Measurements from ENCODE around the gene MZT2B. TPM values are rescaled to one million over a fixed set of nuclear protein-coding genes. Genes with fewer than 3 reads are reported as not detected.
A peak's percentile ranks its signal among the peaks of the same experiment; 100 is the strongest.
"Not testable (repeated sequence)": the region's sequence is repeated elsewhere in the genome, so short reads cannot be mapped to it uniquely, and the experiment has no call there.

MZT2B gene, protein sequence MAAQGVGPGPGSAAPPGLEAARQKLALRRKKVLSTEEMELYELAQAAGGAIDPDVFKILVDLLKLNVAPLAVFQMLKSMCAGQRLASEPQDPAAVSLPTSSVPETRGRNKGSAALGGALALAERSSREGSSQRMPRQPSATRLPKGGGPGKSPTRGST
- total RNA-seq (2014; rRNA removed; shearing (Covaris generic)): 63.2 and 99.3 TPM in 2 replicates

DNA sequence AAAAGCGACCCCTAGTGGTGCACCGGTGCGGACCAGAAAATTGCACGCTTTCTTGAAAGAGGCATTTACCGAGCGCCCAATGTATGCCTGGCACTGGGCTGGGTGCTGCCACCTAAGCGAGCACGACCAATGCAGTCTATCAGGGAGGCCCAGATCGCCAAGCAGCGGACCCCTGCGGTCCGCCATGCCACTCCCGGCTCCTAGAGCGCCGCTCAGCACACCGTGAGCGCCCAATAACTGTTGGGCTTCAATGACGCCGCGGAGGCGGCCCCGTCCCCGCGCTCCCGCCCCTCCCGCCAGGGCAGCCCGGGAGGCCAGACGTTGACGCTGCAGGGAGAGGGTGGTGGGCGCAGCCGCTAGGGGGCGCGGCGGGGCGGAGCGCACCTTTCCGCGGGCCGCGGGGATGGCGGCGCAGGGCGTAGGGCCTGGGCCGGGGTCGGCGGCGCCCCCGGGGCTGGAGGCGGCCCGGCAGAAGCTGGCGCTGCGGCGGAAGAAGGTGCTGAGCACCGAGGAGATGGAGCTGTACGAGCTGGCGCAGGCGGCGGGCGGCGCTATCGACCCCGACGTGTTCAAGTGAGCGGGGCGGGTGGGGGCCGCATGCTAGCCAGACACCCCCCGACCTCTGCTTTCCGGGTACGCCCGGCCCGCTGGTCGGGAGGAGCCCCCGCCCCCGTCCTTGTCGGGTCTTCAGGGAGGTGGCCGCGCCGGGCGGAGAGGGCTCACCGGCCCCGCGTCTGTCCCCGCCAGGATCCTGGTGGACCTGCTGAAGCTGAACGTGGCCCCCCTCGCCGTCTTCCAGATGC, at the start of gene MZT2B:
Gene MZT2B, plus strand, starts transcription at position 383 of the 803 bp plus-strand sequence. Its CDS starts 21 bp downstream, at position 404.
- H3K36me3 ChIP-seq; H3K27me3 ChIP-seq; H3K4me1 ChIP-seq; H3K9me3 ChIP-seq (replicated peaks): not testable (repeated sequence)
- DNase-seq: peak; percentile 86 to 88
- Histone ChIP-seq H3K4me3 (peak within 1 kb of the TSS; percentile 100), H3K27ac (peak within 1 kb of the TSS; percentile 70)

DNA sequence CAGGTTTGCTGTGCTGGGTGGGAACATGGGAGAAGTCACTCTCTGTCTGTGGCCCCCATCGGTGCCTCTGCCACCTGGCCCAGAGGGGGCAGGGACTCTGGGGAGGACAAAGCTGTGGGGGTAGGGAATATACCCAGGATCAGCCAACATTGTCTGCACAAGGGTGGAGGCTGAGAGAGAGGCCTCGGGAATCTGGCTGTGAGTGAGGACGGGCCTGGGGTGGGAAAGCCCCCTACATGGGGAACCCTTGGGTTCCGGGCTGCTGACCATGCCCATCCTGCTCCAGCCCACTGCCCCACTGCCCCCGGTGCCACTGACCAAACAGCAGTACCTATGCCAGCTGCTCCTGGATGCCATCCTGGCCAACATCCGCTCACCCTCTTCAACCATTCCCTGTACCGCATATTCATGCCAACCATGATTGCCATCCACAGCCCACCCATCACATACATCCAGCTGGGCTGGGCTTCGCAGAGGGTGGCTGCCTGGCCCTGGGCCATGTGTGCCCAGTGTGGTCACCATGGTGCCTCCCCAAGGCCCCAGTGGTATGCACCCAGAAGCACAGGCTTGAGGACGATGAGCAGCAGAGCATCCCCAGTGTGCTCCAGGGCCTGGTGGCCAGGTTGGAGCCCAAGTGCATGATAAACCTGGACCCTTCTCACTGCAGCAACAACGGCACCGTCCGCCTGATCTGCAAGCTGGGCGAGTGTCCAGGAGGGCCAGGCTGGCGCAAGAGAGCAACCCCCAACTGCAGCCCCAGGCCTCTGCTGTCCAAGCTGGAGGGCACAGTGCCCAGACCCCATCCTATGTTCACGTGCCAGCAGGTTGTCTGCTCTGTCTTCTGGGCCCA, 46.1 kb upstream of the MZT2B start:
- no peaks in the 10 kb centered on the region for H3K27me3 ChIP-seq
- H3K4me1 ChIP-seq: no peaks in the 10 kb centered on the region
- H3K4me3 ChIP-seq: no peak overlapping the region
- no peak overlapping the region for H3K27ac ChIP-seq
- no peaks in the 10 kb centered on the region for H3K9me3 ChIP-seq (replicated peaks)
- no peak for DNase-seq
- H3K36me3 ChIP-seq: no peaks in the 10 kb centered on the region

DNA sequence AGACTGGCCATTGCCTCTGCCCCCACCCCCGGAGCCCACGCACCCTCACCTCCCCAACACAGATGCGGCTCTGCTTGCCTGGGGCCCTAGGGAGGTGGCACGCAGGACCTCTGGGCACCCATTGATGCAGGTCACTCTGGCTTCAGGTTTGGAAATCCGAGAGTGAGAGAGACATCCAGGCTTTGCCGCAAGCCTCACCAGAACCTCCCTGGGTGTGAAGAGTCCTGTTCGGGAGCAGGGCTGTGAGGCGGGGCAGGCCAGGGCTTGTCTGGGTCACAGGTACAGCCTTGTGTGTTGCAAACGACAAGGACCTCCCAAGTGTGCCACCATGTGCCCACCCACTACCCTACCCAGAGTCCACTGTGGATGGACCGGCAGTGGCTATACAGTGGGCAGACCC, 45.5 kb upstream of the MZT2B start:
- not testable (repeated sequence) for H3K27ac ChIP-seq; H3K4me3 ChIP-seq; DNase-seq; H3K4me1 ChIP-seq; H3K9me3 ChIP-seq (replicated peaks); H3K27me3 ChIP-seq; H3K36me3 ChIP-seq

DNA sequence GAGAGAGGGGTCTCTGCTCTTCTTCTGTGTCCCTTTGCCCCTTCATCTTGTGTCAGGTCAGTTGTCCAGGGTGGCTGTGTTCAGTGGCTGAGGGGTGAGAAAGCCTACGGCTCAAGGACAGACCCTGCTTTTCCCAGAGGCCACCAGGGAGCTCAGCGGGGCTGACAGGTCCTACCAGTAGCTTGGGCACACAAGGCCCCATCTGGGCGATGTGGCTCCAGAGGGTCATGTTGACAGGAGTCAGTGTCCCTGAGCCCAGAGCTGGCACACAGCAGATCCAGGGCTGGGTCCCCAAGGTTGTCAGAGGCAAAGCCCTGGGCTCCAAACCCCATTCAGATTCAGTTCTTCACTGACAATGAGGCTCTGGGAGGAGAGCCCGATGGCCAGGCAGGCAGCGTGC, 44.9 kb upstream of the MZT2B start:
- not testable (repeated sequence) for H3K36me3 ChIP-seq; H3K9me3 ChIP-seq (replicated peaks); H3K4me3 ChIP-seq; H3K27me3 ChIP-seq; DNase-seq; H3K4me1 ChIP-seq; H3K27ac ChIP-seq

DNA sequence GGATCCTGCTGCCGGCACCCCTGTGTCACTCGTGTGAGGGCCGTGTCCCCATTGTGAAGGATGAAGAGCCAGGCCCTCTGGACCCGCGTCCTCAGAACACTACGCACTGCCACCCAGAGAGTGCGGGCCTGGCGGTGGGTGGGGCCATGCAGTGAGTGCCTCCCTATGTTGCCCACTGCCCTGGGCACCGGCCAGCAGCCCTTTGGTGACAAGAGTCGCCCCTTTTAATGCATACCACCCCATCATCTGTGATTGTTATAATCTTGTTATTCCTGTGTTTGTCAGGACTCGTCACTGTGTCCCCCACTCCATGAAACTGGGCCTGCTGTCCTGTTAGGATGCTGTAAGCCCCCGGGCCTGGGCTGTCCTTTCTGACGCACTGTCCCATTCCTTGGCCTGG, 43.7 kb upstream of the MZT2B start:
- DNase-seq: not testable (repeated sequence)

DNA sequence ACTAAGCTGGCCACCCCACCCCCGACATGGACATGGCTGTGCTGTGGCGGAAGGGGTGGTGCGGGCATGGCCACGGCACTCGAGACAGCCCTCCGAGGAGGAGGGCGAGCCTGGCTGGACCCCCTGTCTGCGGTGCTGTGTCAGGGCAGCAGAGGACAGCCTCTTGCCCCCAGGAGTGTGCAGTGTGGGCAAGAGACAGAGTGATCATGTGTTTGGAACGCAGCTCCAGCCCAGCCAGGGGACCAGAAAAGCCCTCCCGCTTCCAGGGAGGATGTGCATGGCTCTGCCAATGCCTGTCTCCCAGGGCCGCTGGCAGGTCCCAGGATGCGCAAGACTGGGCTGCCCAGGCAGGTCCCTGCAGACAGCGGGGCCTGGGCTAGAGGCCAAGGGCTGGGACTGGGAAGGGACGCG, 43.2 kb upstream of the MZT2B start:
- H3K27me3 ChIP-seq; H3K4me3 ChIP-seq; DNase-seq; H3K9me3 ChIP-seq (replicated peaks); H3K4me1 ChIP-seq; H3K36me3 ChIP-seq; H3K27ac ChIP-seq: not testable (repeated sequence)

More for the DNA sequence above, 43.7 kb upstream of the MZT2B start:
- H3K9me3 ChIP-seq (replicated peaks); H3K27me3 ChIP-seq; H3K4me3 ChIP-seq; H3K27ac ChIP-seq; H3K36me3 ChIP-seq; H3K4me1 ChIP-seq: not testable (repeated sequence)

DNA sequence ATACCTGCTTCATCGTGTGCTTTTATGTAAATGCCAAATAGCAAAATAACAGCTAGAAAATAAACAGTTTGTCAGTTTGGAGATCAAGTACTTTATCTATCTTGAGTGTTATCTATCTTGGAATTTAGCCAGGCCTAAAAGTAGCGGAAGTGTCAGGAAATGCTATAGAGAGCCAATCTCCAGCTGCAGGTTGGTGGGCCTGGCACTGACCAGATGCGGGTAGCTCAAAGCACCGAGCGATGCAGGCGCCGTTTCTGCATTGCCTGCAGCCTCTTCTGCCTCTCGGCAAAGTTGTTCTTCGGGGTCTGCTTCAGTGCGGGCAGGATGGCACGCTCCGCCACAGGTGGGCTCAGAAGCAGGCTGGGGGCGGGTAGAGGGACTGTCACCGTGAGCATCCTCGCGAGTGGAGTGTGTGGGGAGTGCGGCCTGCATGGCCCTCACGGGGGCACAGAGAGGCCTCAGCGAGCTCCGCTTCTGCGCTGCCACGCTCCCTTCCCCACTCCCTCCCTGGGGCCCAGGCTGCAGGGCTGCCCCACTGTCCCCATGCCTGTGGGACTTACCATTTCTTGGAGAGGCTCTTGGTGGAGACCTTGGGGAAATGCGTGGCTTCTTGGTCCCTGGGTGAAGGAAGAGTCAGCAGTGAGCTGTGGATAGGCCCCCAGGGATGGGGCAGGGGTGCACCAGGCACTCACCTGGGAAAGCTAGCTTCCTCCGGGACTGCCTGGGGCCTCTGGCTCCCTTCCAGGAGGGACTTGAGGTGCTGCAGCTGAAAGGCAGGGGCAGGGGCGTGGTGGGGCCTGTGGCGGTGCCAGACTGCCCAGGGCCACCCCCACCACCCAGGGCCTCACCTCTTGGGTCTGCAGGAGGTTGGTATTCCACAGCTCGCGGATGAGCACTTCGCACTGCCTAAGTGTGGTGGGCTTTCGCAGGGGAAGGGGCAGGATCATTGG, 42.5 kb upstream of the MZT2B start:
- H3K4me1 ChIP-seq; H3K27ac ChIP-seq; H3K27me3 ChIP-seq; DNase-seq; H3K4me3 ChIP-seq; H3K36me3 ChIP-seq; H3K9me3 ChIP-seq (replicated peaks): not testable (repeated sequence)

DNA sequence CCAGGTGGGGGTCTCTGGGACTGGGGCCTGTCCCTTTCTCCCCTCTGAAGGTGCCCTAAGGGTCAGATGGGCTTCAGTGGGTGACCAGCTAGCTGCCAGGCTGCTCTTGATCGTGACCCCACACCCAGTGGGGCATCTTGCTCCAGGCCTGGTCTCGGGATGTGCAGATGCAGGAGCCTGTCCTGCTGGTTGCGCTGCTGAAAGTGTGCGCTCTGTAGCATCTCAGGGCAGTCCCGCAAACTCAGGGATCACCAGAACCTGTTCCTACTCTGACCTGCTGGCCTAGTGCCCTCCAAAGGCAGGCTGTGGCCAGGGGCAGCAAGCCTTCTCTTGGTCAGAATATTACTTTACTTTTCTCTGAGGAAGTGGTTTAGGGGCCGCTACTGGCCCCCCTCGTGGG, 41.5 kb upstream of the MZT2B start:
- DNase-seq; H3K4me3 ChIP-seq; H3K9me3 ChIP-seq (replicated peaks); H3K27me3 ChIP-seq; H3K27ac ChIP-seq; H3K4me1 ChIP-seq; H3K36me3 ChIP-seq: not testable (repeated sequence)

DNA sequence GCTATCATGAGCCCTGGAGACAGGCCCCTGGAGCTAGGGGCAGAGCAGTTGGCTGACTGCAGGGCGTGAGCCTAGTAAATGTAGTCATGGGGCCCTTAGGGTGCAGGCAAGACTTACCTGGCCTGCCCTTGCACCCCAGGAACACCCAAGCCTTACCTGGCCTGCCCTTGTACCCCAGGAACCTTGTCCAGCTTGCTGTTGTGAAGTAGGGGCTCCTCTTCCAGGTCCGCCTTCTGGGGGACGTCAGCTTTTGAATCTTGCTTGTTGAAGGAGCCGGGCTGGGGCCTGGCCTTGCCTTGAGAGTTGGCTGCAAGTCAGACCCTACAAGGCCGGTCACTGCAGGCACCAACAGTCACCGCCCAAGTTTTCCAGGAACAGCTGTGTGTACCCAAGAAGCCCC, 41.1 kb upstream of the MZT2B start:
- H3K27me3 ChIP-seq; H3K36me3 ChIP-seq; DNase-seq; H3K4me3 ChIP-seq; H3K9me3 ChIP-seq (replicated peaks); H3K27ac ChIP-seq; H3K4me1 ChIP-seq: not testable (repeated sequence)

DNA sequence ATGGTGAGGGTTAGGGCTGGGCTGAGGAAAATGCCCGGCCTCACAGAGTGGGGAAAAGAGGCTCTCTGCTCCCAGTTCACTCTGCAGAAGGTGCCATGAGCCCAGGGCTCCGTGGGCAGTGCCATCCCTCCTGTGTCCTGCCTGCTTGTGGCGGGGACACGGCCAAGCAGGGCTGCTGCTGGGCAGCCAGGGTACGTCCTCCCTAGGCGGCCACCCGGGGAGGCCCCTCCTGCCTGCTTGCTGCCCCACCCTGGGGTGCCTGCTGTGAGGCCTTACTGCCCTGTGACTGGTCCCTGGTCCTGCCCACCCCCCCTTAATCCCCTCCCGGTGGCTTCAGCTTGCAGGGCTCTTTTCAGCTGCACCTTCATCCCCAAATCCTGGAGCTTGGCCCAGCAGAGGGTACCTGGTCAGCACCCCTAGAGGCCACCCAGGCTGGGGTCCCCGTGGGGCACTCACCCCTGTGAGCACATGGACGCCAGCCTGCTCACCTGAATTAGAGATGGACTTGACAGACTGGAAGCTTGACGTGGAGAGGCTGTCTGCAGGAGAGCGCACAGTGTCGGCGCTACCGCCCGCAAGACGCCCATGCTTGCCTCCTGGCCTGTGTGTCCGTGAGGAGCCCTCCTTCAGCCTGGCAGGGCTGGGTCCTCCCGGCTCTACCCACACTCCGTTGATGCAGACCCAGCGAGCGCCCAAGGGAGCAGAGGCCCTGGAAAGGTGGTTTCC, 40.3 kb upstream of the MZT2B start:
- H3K4me1 ChIP-seq; H3K27me3 ChIP-seq; DNase-seq; H3K9me3 ChIP-seq (replicated peaks); H3K27ac ChIP-seq; H3K4me3 ChIP-seq; H3K36me3 ChIP-seq: not testable (repeated sequence)

DNA sequence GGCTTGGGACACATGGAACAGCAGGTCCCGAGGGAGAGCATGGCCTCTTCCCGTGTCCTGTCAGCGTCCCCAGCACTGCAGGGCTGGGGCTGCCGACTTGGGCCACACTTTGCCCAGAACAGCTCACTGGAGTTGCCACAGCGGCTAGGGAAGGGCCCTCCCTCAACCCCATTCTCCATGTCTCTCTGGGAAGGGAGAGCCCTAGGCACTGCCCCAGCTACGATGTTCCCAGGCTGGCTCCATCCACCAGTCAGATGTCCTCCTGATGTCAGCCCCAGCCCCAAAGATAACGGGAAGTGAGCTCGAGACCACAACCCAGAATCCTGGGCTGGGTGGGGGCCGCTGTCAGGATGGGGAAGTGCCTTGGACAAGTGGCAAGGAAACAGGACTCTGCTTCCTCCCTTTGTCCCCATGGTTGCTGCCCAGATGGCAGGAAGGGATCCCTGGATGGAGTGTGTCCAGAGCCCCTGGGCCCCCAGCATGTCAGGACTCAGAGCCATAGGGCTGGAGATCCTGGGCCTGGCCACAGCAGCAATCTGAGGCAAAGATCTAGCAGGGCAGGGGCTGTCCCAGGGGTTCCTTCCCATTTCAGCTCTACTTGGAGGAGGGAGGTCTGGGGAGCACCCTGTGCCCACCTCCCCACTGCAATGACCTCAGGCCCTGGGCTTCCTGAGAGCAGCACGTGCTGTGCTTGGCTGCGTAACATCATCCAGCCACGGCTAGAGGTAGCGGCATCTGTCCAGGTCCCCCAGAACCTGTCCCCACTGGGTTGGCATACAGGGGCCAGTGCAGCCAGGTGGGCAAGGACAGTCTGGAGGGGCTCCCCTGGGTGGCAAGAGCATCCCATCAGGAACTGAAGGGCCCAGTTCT, 39.4 kb upstream of the MZT2B start:
- not testable (repeated sequence) for H3K36me3 ChIP-seq; H3K9me3 ChIP-seq (replicated peaks); H3K27ac ChIP-seq; H3K4me3 ChIP-seq; DNase-seq; H3K27me3 ChIP-seq; H3K4me1 ChIP-seq

DNA sequence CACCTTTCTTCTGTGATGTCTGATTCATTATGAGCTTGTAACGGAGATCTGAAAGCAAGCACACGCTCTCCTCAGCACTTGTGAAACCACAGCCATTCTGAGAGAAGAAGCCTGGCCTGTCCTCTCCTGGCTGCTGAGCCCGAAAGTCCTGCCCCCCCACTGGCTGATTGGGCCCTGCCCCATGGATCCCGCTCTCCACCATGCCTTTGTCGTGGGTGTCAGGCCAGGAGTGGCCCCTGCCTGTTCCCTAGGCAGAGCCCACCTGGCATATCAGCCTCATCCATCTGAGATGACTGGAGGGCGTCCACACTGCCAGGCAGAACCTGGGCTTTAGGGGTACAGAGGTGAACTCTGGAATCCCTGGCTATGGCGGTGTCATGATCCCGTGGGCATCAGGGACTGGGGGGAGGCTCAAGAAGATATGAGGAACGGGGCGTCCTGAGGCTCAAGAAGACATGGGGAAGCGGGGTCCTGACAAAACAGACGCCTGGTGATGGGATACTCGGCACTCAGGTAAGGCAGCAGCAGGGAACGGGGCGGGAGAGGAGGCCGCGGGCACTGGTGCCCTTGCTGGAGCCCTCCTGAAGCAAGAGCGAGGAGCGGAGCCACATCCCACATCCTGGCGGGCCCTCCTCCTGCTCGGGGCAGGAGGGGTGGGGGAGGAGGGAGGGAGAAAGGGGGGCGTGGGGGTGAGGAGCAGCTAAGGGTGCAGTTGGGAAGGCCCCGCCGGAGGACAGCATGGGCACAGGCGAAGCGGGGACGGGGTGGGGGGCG, 38.6 kb upstream of the MZT2B start:
- H3K4me1 ChIP-seq; H3K27ac ChIP-seq; H3K9me3 ChIP-seq (replicated peaks); H3K27me3 ChIP-seq; H3K36me3 ChIP-seq; H3K4me3 ChIP-seq: not testable (repeated sequence)
- DNase-seq: peak in 1 of 2 experiments; percentile 10

DNA sequence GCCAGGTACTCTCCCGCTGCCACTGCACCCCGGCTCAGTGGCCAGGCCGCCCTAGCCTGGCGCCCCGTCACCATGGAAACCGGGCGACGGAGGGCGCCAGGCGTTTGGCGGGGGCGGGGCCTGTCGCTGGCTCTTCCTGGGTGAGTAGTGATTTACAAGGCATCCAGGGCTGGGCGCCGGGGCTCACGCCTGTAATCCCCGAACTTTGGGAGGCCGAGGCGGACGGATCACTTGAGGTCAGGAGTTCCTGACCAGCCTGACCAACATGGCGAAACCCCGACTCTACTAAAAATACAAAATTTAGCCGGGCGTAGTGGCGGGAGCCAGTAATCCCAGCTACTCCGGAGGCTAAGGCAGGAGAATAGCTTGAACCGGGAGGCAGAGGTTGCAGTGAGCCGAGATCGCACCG, 37.1 kb upstream of the MZT2B start, which contains the start of gene CCDC74B:
Gene CCDC74B, minus strand, starts transcription at position 107 of the 409 bp plus-strand sequence. CDS start 116 bp downstream, outside the sequence.
- H3K4me3 ChIP-seq: peak within 1 kb of the TSS; percentile 66
- not testable (repeated sequence) for H3K9me3 ChIP-seq (replicated peaks); H3K27ac ChIP-seq; H3K36me3 ChIP-seq; H3K27me3 ChIP-seq; H3K4me1 ChIP-seq
- peak; percentile 71 to 77 for DNase-seq
